WI38 (cell line): ENCODE results near the gene GHR.

Source experiments
- H3K4me3 ChIP-seq: 2 replicates; pipeline ENCODE4 v1.5.1; 2011; ENCODE audit warnings: low read depth, mild to moderate bottlenecking, control low read depth, low read length
- CTCF ChIP-seq: IDR thresholded peaks from 2 replicates; pipeline ENCODE4 v1.5.1; 2012; ENCODE audit warnings: low read depth, mild to moderate bottlenecking, control low read depth, low read length

GHR gene

GRCh38 chr5:42499016-42499415 lies 75.8 kb downstream of the GHR start:
- TF ChIP-seq CTCF = no peak
- no peak overlapping the region for H3K4me3 ChIP-seq

- TF ChIP-seq CTCF = no peak
- H3K4me3 ChIP-seq = no peak overlapping the region
Measured at GRCh38 chr5:42500003-42500599, 76.9 kb downstream of the GHR start.

- TF ChIP-seq CTCF = no peak
- H3K4me3 ChIP-seq = no peak overlapping the region
Measured at GRCh38 chr5:42502613-42503470, 79.6 kb downstream of the GHR start.

- no peak for TF ChIP-seq CTCF
- H3K4me3 ChIP-seq = no peak overlapping the region
Measured at GRCh38 chr5:42506662-42507061, 83.4 kb downstream of the GHR start.

GRCh38 chr5:42507451-42508097 lies 84.3 kb downstream of the GHR start:
- TF ChIP-seq CTCF = no peak
- H3K4me3 ChIP-seq = no peak overlapping the region

- TF ChIP-seq CTCF = no peak
- H3K4me3 ChIP-seq = no peak overlapping the region
Measured at GRCh38 chr5:42513246-42513645, 90.0 kb downstream of the GHR start.

- no peak overlapping the region for H3K4me3 ChIP-seq
- TF ChIP-seq CTCF = no peak
Measured at GRCh38 chr5:42514754-42515153, 91.5 kb downstream of the GHR start.
